ENCODE measurements around the gene CLASRP.

The CLASRP gene, protein sequence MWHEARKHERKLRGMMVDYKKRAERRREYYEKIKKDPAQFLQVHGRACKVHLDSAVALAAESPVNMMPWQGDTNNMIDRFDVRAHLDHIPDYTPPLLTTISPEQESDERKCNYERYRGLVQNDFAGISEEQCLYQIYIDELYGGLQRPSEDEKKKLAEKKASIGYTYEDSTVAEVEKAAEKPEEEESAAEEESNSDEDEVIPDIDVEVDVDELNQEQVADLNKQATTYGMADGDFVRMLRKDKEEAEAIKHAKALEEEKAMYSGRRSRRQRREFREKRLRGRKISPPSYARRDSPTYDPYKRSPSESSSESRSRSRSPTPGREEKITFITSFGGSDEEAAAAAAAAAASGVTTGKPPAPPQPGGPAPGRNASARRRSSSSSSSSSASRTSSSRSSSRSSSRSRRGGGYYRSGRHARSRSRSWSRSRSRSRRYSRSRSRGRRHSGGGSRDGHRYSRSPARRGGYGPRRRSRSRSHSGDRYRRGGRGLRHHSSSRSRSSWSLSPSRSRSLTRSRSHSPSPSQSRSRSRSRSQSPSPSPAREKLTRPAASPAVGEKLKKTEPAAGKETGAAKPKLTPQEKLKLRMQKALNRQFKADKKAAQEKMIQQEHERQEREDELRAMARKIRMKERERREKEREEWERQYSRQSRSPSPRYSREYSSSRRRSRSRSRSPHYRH

DNA sequence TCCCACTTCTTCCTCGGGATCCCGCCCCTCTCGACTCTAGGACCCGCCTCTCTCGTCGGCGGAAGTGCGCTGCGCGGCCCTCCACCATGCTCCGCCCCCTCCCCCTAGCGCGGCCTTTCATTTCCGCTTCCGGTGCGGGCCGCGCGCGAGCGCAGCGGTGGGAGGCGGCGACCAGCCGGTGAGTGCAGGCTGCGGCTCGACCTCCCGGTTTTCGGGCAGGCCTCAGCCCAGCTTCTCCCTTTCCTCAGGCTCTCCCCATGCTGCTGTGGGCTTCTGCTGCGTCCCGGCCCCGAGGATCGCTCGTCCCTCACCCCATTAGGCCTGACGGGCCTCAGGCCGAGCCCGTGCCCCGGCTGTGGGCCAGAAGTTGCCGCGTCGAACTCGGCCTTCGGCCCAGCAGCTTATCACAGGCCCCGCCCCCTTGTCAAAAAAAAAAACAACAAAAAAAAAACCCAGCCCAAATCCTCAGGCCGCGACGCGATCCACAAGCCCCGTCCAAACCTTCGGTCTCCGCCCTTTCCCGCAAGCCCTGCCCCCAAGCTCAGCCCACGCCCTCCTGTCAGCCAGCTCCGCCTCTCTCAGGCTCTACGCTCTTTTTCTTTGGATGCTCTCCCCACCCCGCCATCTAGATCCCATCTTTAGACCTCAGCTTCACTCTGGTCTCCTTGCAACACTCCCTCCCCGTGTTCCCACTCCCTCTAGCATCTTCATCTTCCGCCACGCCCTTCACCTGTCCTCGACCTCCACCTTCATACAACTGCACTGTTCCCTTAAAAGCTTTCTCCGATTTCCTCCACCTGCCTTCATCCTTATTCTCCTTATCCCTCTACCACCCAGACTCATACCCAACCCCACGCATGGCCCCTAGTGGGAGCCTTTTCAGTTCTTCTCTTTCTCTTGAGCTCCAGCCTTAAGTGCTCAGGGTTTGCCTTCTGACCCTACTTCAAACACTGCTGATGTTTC is at the start of gene CLASRP:
Gene CLASRP (plus strand): TSS at position 115 of the 963 bp plus-strand sequence. CDS start 1,168 bp downstream, outside the sequence.
- TF ChIP-seq EZH2phosphoT487 (IDR thresholded peaks at IDR 0.05; ENCODE audit: borderline replicate concordance), result no peak
- TF ChIP-seq, protein P1, sequence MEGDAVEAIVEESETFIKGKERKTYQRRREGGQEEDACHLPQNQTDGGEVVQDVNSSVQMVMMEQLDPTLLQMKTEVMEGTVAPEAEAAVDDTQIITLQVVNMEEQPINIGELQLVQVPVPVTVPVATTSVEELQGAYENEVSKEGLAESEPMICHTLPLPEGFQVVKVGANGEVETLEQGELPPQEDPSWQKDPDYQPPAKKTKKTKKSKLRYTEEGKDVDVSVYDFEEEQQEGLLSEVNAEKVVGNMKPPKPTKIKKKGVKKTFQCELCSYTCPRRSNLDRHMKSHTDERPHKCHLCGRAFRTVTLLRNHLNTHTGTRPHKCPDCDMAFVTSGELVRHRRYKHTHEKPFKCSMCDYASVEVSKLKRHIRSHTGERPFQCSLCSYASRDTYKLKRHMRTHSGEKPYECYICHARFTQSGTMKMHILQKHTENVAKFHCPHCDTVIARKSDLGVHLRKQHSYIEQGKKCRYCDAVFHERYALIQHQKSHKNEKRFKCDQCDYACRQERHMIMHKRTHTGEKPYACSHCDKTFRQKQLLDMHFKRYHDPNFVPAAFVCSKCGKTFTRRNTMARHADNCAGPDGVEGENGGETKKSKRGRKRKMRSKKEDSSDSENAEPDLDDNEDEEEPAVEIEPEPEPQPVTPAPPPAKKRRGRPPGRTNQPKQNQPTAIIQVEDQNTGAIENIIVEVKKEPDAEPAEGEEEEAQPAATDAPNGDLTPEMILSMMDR (conservative IDR thresholded peaks at IDR 0.05; ENCODE audit: low read length), result no peak
- Histone ChIP-seq H3K79me2 (ENCODE audit: insufficient read depth, low read length) (peaks cover 50% of the 10 kb centered on the region), H2AFZ (ENCODE audit: low read length) (peak within 1 kb of the TSS; percentile 99)

DNA sequence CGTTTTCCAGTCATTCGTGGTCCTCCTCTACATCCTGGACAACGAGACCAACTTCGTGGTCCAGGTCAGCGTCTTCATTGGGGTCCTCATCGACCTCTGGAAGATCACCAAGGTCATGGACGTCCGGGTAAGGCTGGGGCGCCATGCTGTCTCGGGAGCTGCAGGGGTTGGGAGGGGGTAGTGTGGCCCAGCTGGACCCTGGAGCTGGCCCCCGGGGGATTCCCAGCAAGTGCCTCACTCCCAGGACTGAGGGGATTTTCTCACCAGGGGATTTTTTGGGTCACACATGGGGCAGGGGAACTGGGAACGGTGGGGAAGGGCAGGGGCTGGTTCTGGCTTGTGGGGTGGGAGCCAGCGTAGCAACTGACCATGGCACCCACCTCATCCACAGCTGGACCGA is 48.4 kb upstream of the CLASRP start:
- Histone ChIP-seq H3K36me3 (ENCODE audit: insufficient read depth, low read length) (peaks cover 59% of the 10 kb centered on the region; the same call in 1 of the 2 replicates), H3K4me3 (ENCODE audit: low read length, poor library complexity, severe bottlenecking) (no peak overlapping the region), H3K4me1 (ENCODE audit: insufficient read depth, low read length, poor library complexity, severe bottlenecking) (no peaks in the 10 kb centered on the region), H3K9me3 (ENCODE audit: insufficient read depth, low read depth, low read length) (no peaks in the 10 kb centered on the region), H3K79me2 (ENCODE audit: insufficient read depth, low read length) (no peaks in the 10 kb centered on the region), H3K9ac (ENCODE audit: low read depth, low read length, poor library complexity, severe bottlenecking) (no peak overlapping the region), H3K27me3 (ENCODE audit: insufficient read depth, low read length, poor library complexity, severe bottlenecking) (no peaks in the 10 kb centered on the region), H4K20me1 (ENCODE audit: insufficient read depth, low read length, poor library complexity, severe bottlenecking) (no peaks in the 10 kb centered on the region), H3F3A (ENCODE audit: low read depth) (no peaks in the 10 kb centered on the region), H3K9me2 (replicated peaks; ENCODE audit: low read depth, low read length) (no peaks in the 10 kb centered on the region), H3K4me2 (ENCODE audit: low read depth, low read length, poor library complexity, severe bottlenecking) (no peak overlapping the region), H2AFZ (ENCODE audit: low read length) (no peak overlapping the region)
- no peak for TF ChIP-seq EZH2phosphoT487 (IDR thresholded peaks at IDR 0.05; ENCODE audit: borderline replicate concordance)
- TF ChIP-seq, protein P1 (conservative IDR thresholded peaks at IDR 0.05; ENCODE audit: low read length), result no peak

More for the DNA sequence above, at the start of gene CLASRP:
- Histone ChIP-seq H3K36me3 (ENCODE audit: insufficient read depth, low read length) (peaks cover 20% of the 10 kb centered on the region; the same call in 1 of the 2 replicates), H3K4me2 (ENCODE audit: low read depth, low read length, poor library complexity, severe bottlenecking) (peak within 1 kb of the TSS; percentile 100), H3K4me3 (ENCODE audit: low read length, poor library complexity, severe bottlenecking) (peak within 1 kb of the TSS; percentile 100), H3K9me3 (ENCODE audit: insufficient read depth, low read depth, low read length) (no peaks in the 10 kb centered on the region), H3K9ac (ENCODE audit: low read depth, low read length, poor library complexity, severe bottlenecking) (peak within 1 kb of the TSS; percentile 95), H3F3A (ENCODE audit: low read depth) (no peaks in the 10 kb centered on the region), H3K27me3 (ENCODE audit: insufficient read depth, low read length, poor library complexity, severe bottlenecking) (no peaks in the 10 kb centered on the region), H4K20me1 (ENCODE audit: insufficient read depth, low read length, poor library complexity, severe bottlenecking) (peaks cover 36% of the 10 kb centered on the region), H3K4me1 (ENCODE audit: insufficient read depth, low read length, poor library complexity, severe bottlenecking) (peaks cover 22% of the 10 kb centered on the region), H3K9me2 (replicated peaks; ENCODE audit: low read depth, low read length) (no peaks in the 10 kb centered on the region)

DNA sequence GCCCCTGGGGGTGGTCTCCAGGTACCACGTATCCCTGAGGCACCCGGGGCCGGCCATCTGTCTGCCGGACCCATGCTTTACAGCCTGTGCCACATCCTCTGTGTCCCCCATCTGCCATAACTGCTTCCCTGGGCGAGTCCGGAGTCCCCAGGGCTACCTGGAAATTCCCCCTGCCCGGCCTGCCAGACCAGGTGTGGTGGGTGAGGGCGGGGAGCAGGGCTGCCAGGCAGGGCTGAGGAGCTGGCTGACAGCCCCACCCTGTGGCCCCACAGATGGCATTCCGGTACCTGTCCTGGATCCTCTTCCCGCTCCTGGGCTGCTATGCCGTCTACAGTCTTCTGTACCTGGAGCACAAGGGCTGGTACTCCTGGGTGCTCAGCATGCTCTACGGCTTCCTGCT is 47.9 kb upstream of the CLASRP start:
- Histone ChIP-seq H2AFZ (ENCODE audit: low read length) (no peak overlapping the region), H3K4me2 (ENCODE audit: low read depth, low read length, poor library complexity, severe bottlenecking) (no peak overlapping the region), H3K79me2 (ENCODE audit: insufficient read depth, low read length) (no peaks in the 10 kb centered on the region), H3K4me3 (ENCODE audit: low read length, poor library complexity, severe bottlenecking) (no peak overlapping the region), H3K27me3 (ENCODE audit: insufficient read depth, low read length, poor library complexity, severe bottlenecking) (no peaks in the 10 kb centered on the region), H4K20me1 (ENCODE audit: insufficient read depth, low read length, poor library complexity, severe bottlenecking) (no peaks in the 10 kb centered on the region), H3K9ac (ENCODE audit: low read depth, low read length, poor library complexity, severe bottlenecking) (no peak overlapping the region), H3K9me3 (ENCODE audit: insufficient read depth, low read depth, low read length) (no peaks in the 10 kb centered on the region), H3K9me2 (replicated peaks; ENCODE audit: low read depth, low read length) (no peaks in the 10 kb centered on the region), H3K36me3 (ENCODE audit: insufficient read depth, low read length) (peaks cover 54% of the 10 kb centered on the region; the same call in 1 of the 2 replicates), H3K4me1 (ENCODE audit: insufficient read depth, low read length, poor library complexity, severe bottlenecking) (no peaks in the 10 kb centered on the region), H3F3A (ENCODE audit: low read depth) (no peaks in the 10 kb centered on the region)
- TF ChIP-seq, protein P1 (conservative IDR thresholded peaks at IDR 0.05; ENCODE audit: low read length), result no peak
- no peak for TF ChIP-seq EZH2phosphoT487 (IDR thresholded peaks at IDR 0.05; ENCODE audit: borderline replicate concordance)
